ENCODE results near the gene HNRNPH2. TPM values are rescaled to one million over a fixed set of nuclear protein-coding genes. Genes with fewer than 3 reads are reported as not detected.

Gene HNRNPH2
- total and polyA plus RNA-seq, 4 donors, result 31.5 to 36.9 (median 34.8) TPM

- Histone ChIP-seq H3K27ac (ENCODE audit: low read depth in 1 of 2, low read length in 2 of 2) (no peak overlapping the region), H3K4me3 (ENCODE audit: low read depth in 1 of 3, low read length in 3 of 3) (no peak overlapping the region), H3K9ac (ENCODE audit: low read depth in 1 of 2, low read length in 2 of 2) (no peak overlapping the region), H3K36me3 (ENCODE audit: control insufficient read depth in 4 of 4, insufficient read depth in 3 of 4, low read depth in 1 of 4, low read length in 3 of 4) (no peaks in the 10 kb centered on the region), H3K4me1 (ENCODE audit: control insufficient read depth in 4 of 4, insufficient read depth in 4 of 4, low read length in 3 of 4) (no peaks in the 10 kb centered on the region), H3K9me3 (ENCODE audit: control insufficient read depth in 4 of 4, low read length in 3 of 4) (no peaks in the 10 kb centered on the region), H3K27me3 (ENCODE audit: control insufficient read depth in 4 of 4, insufficient read depth in 4 of 4, low read length in 3 of 4) (no peaks in the 10 kb centered on the region)
- 70% methylated on average over 4 of the region's 4 CpGs for WGBS
- DNase-seq (ENCODE audit: low spot score), result no peak
- TF ChIP-seq GABPA (IDR thresholded peaks at IDR 0.05 in 1 of 2, conservative IDR thresholded peaks at IDR 0.05 in 1 of 2) (no peak), CTCF (IDR thresholded peaks at IDR 0.05; ENCODE audit: low read depth, low read length, missing input control) (no peak), SP1 (IDR thresholded peaks at IDR 0.05) (no peak), FOXA1 (IDR thresholded peaks at IDR 0.05) (no peak), EGR1 (IDR thresholded peaks at IDR 0.05; ENCODE audit: low read depth in 2 of 2) (no peak), YY1 (IDR thresholded peaks at IDR 0.05) (no peak), HNF4A (conservative IDR thresholded peaks at IDR 0.05) (no peak), RXRA (IDR thresholded peaks at IDR 0.05) (no peak), ATF3 (IDR thresholded peaks at IDR 0.05) (no peak), FOXA2 (IDR thresholded peaks at IDR 0.05) (no peak), JUND (IDR thresholded peaks at IDR 0.05) (no peak), RAD21 (IDR thresholded peaks at IDR 0.05) (no peak), TAF1 (conservative IDR thresholded peaks at IDR 0.05) (no peak), NR2F2 (IDR thresholded peaks at IDR 0.05) (no peak), REST (IDR thresholded peaks at IDR 0.05) (no peak), ZBTB33 (IDR thresholded peaks at IDR 0.05) (no peak), MAX (IDR thresholded peaks at IDR 0.05) (no peak), HNF4G (IDR thresholded peaks at IDR 0.05) (no peak)
Measured at GRCh38 chrX:101383679-101384205, 24.3 kb upstream of the HNRNPH2 start.

All from liver (tissue), 9 donors.